HG02943 (cell line): ENCODE data around the gene THSD4.
"Not testable (repeated sequence)": the region's sequence is repeated elsewhere in the genome, so short reads cannot be mapped to it uniquely, and the experiment has no call there.

Experiments
- ATAC-seq: cut with Tn5 transposase; IDR thresholded peaks from one replicate; pipeline ENCODE4 v1.9.1; 2021; ENCODE audit warnings: mild to moderate bottlenecking, low read depth, moderate library complexity; ENCODE audit not compliant: unreplicated experiment

The THSD4 gene

GRCh38 chr15:71656425-71656824, 541.2 kb downstream of the THSD4 start:
- no peak for ATAC-seq

- ATAC-seq: no peak
Measured at GRCh38 chr15:71657141-71657540, 541.9 kb downstream of the THSD4 start.

GRCh38 chr15:71658036-71658435, 542.8 kb downstream of the THSD4 start:
- no peak for ATAC-seq

- ATAC-seq: no peak
Measured at GRCh38 chr15:71658827-71659729, 543.8 kb downstream of the THSD4 start.

GRCh38 chr15:71659730-71660067, 544.4 kb downstream of the THSD4 start:
- ATAC-seq: no peak

- ATAC-seq: no peak
Measured at GRCh38 chr15:71660501-71660900, 545.2 kb downstream of the THSD4 start.

GRCh38 chr15:71662306-71662705, 547.0 kb downstream of the THSD4 start:
- no peak for ATAC-seq

- ATAC-seq: no peak
Measured at GRCh38 chr15:71664622-71665021, 549.4 kb downstream of the THSD4 start.

- no peak for ATAC-seq
Measured at GRCh38 chr15:71666763-71667620, 551.7 kb downstream of the THSD4 start.

- no peak for ATAC-seq
Measured at GRCh38 chr15:71669688-71670087, 554.4 kb downstream of the THSD4 start.

GRCh38 chr15:71670222-71670621, 555.0 kb downstream of the THSD4 start:
- not testable (repeated sequence) for ATAC-seq

- ATAC-seq: no peak
Measured at GRCh38 chr15:71674354-71674753, 559.1 kb downstream of the THSD4 start.

- ATAC-seq: no peak
Measured at GRCh38 chr15:71677352-71677751, 562.1 kb downstream of the THSD4 start.

- ATAC-seq: no peak
Measured at GRCh38 chr15:71677766-71678165, 562.5 kb downstream of the THSD4 start.

GRCh38 chr15:71678191-71678590, 562.9 kb downstream of the THSD4 start:
- ATAC-seq: no peak

GRCh38 chr15:71678605-71679004, 563.3 kb downstream of the THSD4 start:
- ATAC-seq: no peak

GRCh38 chr15:71679223-71679792, 564.0 kb downstream of the THSD4 start:
- no peak for ATAC-seq

- no peak for ATAC-seq
Measured at GRCh38 chr15:71679793-71680353, 564.6 kb downstream of the THSD4 start.

GRCh38 chr15:71682001-71682400, 566.7 kb downstream of the THSD4 start:
- no peak for ATAC-seq

- no peak for ATAC-seq
Measured at GRCh38 chr15:71683411-71684274, 568.4 kb downstream of the THSD4 start.
